IMR-90 (cell line): ENCODE results near the gene PRAC2.

Source experiments
- BHLHE40 ChIP-seq: fragments of 150-350 bp; IDR thresholded peaks from 2 replicates; pipeline ENCODE4 v1.6.1; 2016; ENCODE audit warnings: mild to moderate bottlenecking, low read depth, low read length
- CEBPB ChIP-seq: IDR thresholded peaks from 2 replicates; pipeline ENCODE4 v1.6.1; 2012; ENCODE audit warnings: low read depth, low read length, improper control_type of control experiment
- CTCF ChIP-seq: conservative IDR thresholded peaks from 2 replicates; pipeline ENCODE4 v1.5.1; 2012; ENCODE audit warnings: mild to moderate bottlenecking, low read depth, low read length, improper control_type of control experiment
- FOS ChIP-seq: fragments of 150-350 bp; IDR thresholded peaks from 2 replicates; pipeline ENCODE4 v1.6.1; 2016; ENCODE audit warnings: low read depth, low read length
- MAFK ChIP-seq: IDR thresholded peaks from 2 replicates; pipeline ENCODE4 v1.6.1; 2012; ENCODE audit warnings: low read depth, low read length, improper control_type of control experiment
- MAZ ChIP-seq: IDR thresholded peaks from 2 replicates; pipeline ENCODE4 v1.6.1; 2012; ENCODE audit warnings: low read depth, mild to moderate bottlenecking, low read length, improper control_type of control experiment, moderate library complexity, borderline replicate concordance
- MXI1 ChIP-seq: IDR thresholded peaks from 2 replicates; pipeline ENCODE4 v1.6.1; 2012; ENCODE audit warnings: low read depth, mild to moderate bottlenecking, low read length, moderate library complexity, borderline replicate concordance
- POLR2A ChIP-seq: IDR thresholded peaks from 2 replicates; pipeline ENCODE4 v1.6.1; 2012; ENCODE audit warnings: mild to moderate bottlenecking, low read depth, low read length
- RAD21 ChIP-seq: IDR thresholded peaks from 2 replicates; pipeline ENCODE4 v1.6.1; 2012; ENCODE audit warnings: low read length, improper control_type of control experiment
- RCOR1 ChIP-seq: IDR thresholded peaks from 2 replicates; pipeline ENCODE4 v1.6.1; 2012; ENCODE audit warnings: mild to moderate bottlenecking, low read length, improper control_type of control experiment; ENCODE audit not compliant: insufficient replicate concordance
- RFX5 ChIP-seq: IDR thresholded peaks from 2 replicates; pipeline ENCODE4 v1.8.0; 2012; ENCODE audit warnings: low read depth, mild to moderate bottlenecking, low read length, moderate library complexity
- SMC3 ChIP-seq: fragments of 150-350 bp; IDR thresholded peaks from 2 replicates; pipeline ENCODE4 v1.6.1; 2016; ENCODE audit warnings: low read depth, mild to moderate bottlenecking, antibody characterized with exemption, low read length, moderate library complexity
- USF2 ChIP-seq: fragments of 150-350 bp; IDR thresholded peaks from 2 replicates; pipeline ENCODE4 v1.6.1; 2017; ENCODE audit warnings: mild to moderate bottlenecking, antibody characterized with exemption, low read length, low read depth
- TF ChIP-seq, protein P1 (sequence below): fragments of 150-350 bp; IDR thresholded peaks from 2 replicates; pipeline ENCODE4 v1.6.1; 2016; ENCODE audit warnings: low read depth, mild to moderate bottlenecking, low read length, moderate library complexity, borderline replicate concordance

DNA sequence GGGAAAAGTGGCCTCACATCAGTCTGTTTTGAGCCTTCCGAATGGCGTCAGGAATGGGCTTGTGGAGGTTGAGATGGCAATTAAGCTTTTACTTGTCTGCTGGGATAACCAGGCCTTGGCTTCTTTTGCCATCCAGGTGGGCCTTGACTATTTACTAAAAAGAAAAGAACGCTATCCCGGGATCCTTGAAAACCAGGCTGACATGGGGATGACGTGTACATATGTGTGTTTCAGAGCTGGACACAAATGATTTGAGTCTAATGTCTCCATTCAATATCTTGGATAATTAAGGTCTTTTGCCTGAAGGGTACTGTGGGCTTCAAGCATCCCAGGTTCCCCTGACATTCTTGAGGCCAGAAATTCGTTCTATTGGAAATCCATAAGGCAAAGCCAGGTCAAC, 38.1 kb downstream of the PRAC2 start:
- TF ChIP-seq CTCF (no peak), SMC3 (no peak), MAFK (no peak), CEBPB (no peak), POLR2A (no peak), RCOR1 (no peak), USF2 (no peak), BHLHE40 (no peak), MXI1 (no peak), FOS (no peak), RFX5 (no peak), RAD21 (no peak), MAZ (no peak)
- TF ChIP-seq, protein P1, sequence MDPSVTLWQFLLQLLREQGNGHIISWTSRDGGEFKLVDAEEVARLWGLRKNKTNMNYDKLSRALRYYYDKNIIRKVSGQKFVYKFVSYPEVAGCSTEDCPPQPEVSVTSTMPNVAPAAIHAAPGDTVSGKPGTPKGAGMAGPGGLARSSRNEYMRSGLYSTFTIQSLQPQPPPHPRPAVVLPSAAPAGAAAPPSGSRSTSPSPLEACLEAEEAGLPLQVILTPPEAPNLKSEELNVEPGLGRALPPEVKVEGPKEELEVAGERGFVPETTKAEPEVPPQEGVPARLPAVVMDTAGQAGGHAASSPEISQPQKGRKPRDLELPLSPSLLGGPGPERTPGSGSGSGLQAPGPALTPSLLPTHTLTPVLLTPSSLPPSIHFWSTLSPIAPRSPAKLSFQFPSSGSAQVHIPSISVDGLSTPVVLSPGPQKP = no peak
